ENCODE measurements around the gene GRB10. TPM values are rescaled to one million over a fixed set of nuclear protein-coding genes. Genes with fewer than 3 reads are reported as not detected.
"Not testable (repeated sequence)": the region's sequence is repeated elsewhere in the genome, so short reads cannot be mapped to it uniquely, and the experiment has no call there.

GRB10 gene
- polyA plus RNA-seq, 2 of the 4 experiments (the other 2 are of a cell fraction): 23.2 to 37.0 TPM

- CTCF ChIA-PET: no interaction called here
- H3K27ac ChIP-seq: no peak overlapping the region
- H3K4me2 ChIP-seq: no peak overlapping the region
- no peak for DNase-seq (ENCODE audit: low read depth in 1 of 2, low spot score in 1 of 2)
- H3K4me1 ChIP-seq: no peaks in the 10 kb centered on the region
- TF ChIP-seq NR3C1 (IDR thresholded peaks at IDR 0.05) (no peak), HMGXB4 (CRISPR knock-in tag; IDR thresholded peaks at IDR 0.05; ENCODE audit: borderline replicate concordance) (no peak), RCOR1 (IDR thresholded peaks at IDR 0.05; ENCODE audit: low read depth, low read length) (no peak), BCL3 (IDR thresholded peaks at IDR 0.05) (no peak), CBX8 (IDR thresholded peaks at IDR 0.05) (no peak), BHLHE40 (IDR thresholded peaks at IDR 0.05; ENCODE audit: low read depth, low read length) (no peak), KDM5A (IDR thresholded peaks at IDR 0.05) (no peak), CEBPB (IDR thresholded peaks at IDR 0.05) (no peak)
- ATAC-seq: no peak
- 67% methylated on average over 5 of the region's 5 CpGs for WGBS (ENCODE audit: missing lambda C conversion rate)
- POLR2A ChIA-PET: no interaction called here
- H3K4me3 ChIP-seq: no peak overlapping the region
- FAIRE-seq: no peak
- no peaks in the 10 kb centered on the region for H3K9me3 ChIP-seq
These were observed 197.8 kb downstream of the GRB10 start for GRCh38 chr7:50584793-50585408.

- FAIRE-seq: no peak
- TF ChIP-seq HDAC2 (IDR thresholded peaks at IDR 0.05) (no peak), KDM1A (IDR thresholded peaks at IDR 0.05; ENCODE audit: low read depth) (no peak)
These were observed 198.3 kb downstream of the GRB10 start for GRCh38 chr7:50584386-50584785.

GRCh38 chr7:50583295-50583694 is 199.4 kb downstream of the GRB10 start:
- POLR2A ChIA-PET; H3K4me3 ChIP-seq; H3K9me3 ChIP-seq; H3K27ac ChIP-seq; H3K4me2 ChIP-seq; FAIRE-seq; DNase-seq (ENCODE audit: low read depth in 1 of 2, low spot score in 1 of 2); H3K4me1 ChIP-seq; ATAC-seq: not testable (repeated sequence)
- WGBS (ENCODE audit: missing lambda C conversion rate): 58% methylated on average over 4 of the region's 4 CpGs
- CTCF ChIA-PET: interaction anchor here (1.4 kb wide), 1 partner anchor 12 kb away, joined by 4 read pairs; no protein-coding TSS in a partner anchor

More at GRCh38 chr7:50584386-50584785, 198.3 kb downstream of the GRB10 start:
- Histone ChIP-seq H3K4me2 (no peak overlapping the region), H3K9me3 (no peaks in the 10 kb centered on the region), H3K27ac (no peak overlapping the region), H3K4me3 (no peak overlapping the region), H3K4me1 (no peaks in the 10 kb centered on the region)
- DNase-seq (ENCODE audit: low read depth in 1 of 2, low spot score in 1 of 2) (no peak), ATAC-seq (no peak)
- CTCF ChIA-PET: interaction anchor here (1.4 kb wide), 1 partner anchor 11 kb away, joined by 4 read pairs; no protein-coding TSS in a partner anchor
- POLR2A ChIA-PET: no interaction called here
- 61% methylated on average over 4 of the region's 4 CpGs for WGBS (ENCODE audit: missing lambda C conversion rate)

GRCh38 chr7:50582271-50582670 is 200.4 kb downstream of the GRB10 start:
- H3K4me1 ChIP-seq; H3K27ac ChIP-seq; FAIRE-seq; ATAC-seq; H3K4me2 ChIP-seq; H3K4me3 ChIP-seq; DNase-seq (ENCODE audit: low read depth in 1 of 2, low spot score in 1 of 2); POLR2A ChIA-PET; H3K9me3 ChIP-seq: not testable (repeated sequence)
- CTCF ChIA-PET: interaction anchor here (1.3 kb wide), 1 partner anchor 17 kb away, joined by 3 read pairs; the partner anchor contains the start of gene DDC
- WGBS (ENCODE audit: missing lambda C conversion rate): 75% methylated on average over 4 of the region's 4 CpGs

- POLR2A ChIA-PET: not testable (repeated sequence)
- CTCF ChIA-PET: interaction anchor here (1.3 kb wide), 1 partner anchor 15 kb away, joined by 3 read pairs; the partner anchor contains the start of gene DDC
These were observed 202.0 kb downstream of the GRB10 start for GRCh38 chr7:50580666-50581065.

More at GRCh38 chr7:50580666-50581065, 202.0 kb downstream of the GRB10 start:
- FAIRE-seq; ATAC-seq; H3K9me3 ChIP-seq; DNase-seq (ENCODE audit: low read depth in 1 of 2, low spot score in 1 of 2); H3K27ac ChIP-seq; H3K4me3 ChIP-seq; H3K4me2 ChIP-seq; H3K4me1 ChIP-seq: not testable (repeated sequence)
- WGBS (ENCODE audit: missing lambda C conversion rate): 51% methylated on average over 2 of the region's 2 CpGs

Measured in A549 (cell line).